Fibroblast of skin of right quadriceps (primary cell): ENCODE data around the gene PRMT7.

Experiments used
- DNase-seq: peaks from one replicate; pipeline ENCODE4 v3.0.0-alpha.2; 2013

PRMT7 gene

DNA sequence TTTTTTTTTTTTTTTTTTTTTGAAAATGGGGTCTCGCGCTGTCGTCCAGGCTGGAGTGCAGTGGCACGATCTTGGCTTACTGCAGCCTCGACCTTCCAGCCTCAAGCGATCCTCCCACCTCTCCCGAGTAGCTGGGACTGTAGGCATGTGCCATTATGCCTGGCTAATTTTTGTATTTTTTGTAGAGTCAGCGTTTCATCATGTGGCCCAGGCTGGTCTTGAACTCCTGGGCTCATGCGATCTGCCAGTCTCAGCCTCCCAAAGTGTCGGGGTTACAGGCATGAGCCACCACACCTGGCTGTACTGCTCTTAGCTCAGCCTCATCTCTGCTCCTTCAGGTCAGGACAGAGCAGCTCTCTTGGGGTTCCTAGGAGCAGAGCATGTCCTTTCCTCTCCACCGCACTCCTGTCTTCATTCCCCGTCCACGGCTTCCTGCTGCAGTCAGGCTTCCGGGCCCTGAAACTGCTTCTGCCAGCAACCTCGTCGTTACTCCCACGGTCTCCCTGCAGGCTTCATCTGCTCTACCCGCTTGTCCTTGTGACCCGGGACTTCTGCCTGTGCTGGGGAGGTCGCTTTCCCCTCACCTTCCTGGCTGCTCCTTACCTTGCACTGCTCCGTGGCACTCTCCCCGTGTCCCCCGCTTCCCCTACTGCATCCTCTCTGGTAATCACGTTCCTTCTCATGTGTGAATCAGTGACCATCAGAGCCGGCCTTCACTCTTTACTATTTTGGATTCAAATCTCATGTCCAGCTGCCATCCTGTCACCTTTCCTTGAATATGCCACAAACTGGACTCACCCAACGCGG, 38.0 kb downstream of the PRMT7 start:
- no peak for DNase-seq

DNA sequence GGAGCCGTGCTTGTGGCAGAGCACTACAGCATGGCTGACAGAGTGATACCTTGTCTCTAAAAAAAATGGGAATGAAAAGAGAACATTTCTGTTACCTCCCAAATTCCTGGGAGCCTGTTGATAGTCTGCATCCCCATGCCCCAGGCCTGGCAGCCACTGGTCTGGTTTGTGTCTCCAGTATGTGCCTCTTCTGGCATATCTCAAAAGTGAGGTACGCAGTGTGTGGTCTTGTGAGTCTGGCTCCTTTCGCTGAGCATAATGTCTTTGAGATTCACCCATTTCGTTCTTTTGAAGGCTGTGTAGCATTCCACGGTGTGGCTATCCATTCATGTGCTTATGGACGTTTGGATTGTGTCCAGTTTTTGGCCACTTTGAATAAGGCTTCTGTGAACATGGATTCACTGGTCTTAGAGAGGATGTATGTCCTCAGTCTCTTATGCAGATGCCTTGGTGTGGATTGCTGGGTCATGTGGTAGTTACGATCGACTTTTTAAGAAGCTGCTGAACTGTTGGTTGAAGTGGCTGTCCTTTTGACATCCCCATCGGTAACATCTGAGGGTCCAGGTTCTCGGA, 39.1 kb downstream of the PRMT7 start:
- DNase-seq, result no peak

DNA sequence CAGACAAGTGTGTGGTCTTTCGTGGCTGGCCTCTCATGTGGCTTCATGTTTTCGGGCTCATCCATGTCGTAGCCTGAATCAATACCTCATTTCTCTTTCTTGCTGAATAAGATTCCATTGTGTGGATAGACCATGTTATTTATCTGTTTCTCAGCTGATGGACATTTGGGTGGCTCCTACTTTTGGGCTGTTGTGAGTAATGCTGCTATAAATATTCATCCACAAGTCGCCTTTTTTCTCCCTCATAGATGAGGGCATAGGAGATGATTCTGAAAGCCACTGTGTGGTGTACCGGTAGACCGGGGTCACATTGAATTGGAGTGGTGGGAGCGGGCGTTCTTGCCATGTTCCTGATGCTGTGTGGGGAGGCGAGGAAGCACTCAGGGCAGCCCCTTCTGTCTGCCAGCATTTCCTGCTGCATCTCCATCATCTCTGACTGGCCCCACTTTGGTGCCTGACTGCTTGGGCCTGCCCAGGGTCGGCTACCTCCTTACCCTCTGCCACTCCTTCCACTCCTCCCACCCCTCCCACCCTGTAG, 40.1 kb downstream of the PRMT7 start:
- DNase-seq, result no peak

DNA sequence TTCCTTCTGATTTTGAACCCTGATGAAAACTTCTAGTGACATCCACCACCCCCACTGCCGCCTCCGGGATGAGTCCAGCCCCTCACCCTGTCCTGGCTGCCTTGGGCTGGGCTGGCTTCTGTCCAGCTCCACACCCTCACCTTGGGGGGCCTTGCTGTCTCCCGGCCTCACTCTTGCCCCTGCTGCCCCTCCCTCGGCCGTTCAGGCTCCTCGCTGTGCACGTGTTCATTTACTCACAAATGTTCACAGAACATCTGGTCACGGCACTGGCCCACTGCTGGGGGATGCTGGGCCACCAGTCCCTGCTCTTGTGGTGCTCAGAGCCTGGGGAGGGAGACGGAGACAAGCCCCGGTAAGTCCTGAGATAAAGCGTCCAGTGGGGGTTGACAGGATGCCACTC, 40.6 kb downstream of the PRMT7 start:
- no peak for DNase-seq

DNA sequence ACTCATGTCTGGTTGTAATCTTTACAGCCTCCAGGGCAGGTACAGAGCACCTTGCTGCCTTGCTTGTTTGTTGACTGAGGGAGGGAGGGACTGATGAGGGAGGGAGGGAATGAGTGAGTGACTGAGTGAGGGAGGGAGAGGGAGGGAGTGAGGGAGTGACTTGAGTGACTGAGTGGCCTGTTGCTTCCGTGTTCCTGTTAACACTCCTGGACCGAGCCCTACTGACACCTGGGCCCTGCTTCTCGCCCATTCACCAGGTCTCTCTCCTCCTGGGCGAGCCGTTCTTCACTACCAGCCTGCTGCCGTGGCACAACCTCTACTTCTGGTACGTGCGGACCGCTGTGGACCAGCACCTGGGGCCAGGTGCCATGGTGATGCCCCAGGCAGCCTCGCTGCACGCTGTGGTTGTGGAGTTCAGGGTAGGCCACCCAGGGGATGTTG, 41.2 kb downstream of the PRMT7 start:
- DNase-seq, result no peak

DNA sequence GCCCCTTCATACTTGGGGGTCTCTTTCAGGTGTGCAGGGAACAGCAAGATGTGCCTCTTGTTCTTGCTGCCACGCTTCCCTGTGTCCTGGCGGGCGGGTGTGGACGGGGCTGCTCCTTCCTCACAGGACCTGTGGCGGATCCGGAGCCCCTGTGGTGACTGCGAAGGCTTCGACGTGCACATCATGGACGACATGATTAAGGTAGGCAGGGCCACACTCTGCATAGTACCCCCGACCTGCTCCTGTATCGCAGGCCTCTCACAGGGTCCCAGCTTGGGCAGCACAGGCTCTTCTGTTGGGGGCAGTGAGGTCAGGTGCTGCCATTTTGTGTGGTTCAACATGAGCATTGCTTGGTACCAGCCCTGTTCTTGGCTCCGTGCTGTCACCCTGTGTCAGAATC, 42.5 kb downstream of the PRMT7 start:
- no peak for DNase-seq

DNA sequence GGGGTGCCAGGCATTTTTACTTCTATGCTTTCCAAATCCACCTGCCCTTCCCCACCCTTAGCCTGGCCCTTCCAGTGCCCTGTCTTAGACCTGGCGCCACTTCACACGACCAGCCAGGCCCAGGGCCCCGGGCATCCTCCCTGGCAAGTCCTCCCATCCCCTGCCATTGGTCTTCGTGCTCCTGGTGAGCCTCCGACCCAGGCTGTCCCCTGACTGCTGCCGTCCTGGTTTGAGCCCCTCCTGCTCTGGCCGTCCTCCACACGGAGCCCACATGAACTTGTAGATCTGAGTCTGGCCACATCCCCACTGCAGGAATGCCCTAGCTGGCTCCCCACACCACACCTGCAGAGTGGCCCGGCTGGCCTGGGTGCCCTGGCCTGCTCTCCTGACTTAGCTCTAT, 44.0 kb downstream of the PRMT7 start:
- DNase-seq, result no peak

DNA sequence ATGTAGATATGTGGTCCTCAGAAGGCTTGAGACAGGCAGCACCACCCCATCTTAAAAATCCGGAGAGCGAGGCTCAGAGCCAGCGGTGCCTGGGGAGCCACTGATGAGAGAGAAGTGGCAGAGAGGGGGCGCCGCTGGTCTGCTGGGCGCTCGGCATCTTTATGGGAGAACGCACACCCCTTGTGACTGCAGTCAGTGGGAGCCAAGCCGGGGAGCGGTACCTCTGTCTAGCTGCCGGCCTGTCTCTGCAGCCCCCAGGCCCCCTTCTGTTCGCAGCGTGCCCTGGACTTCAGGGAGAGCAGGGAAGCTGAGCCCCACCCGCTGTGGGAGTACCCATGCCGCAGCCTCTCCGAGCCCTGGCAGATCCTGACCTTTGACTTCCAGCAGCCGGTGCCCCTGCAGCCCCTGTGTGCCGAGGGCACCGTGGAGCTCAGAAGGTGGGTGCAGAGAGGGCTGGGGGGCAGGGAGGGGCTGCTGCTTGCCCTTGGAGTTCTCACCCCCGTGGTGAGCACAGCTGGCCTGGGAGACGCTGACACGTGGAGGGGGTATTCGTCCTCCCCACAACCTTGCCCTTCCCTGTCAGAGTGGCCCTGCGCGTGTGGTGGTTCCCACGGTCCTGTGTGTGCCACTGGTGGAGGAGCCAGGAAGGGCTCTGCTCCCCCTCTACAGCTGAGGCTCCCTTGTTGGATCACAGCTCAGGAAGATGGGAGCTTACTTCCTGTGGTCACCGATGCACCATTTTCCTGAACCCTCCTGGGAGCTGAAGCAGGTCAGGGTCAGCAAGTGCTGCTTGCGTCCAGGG, 44.8 kb downstream of the PRMT7 start:
- DNase-seq, result no peak

DNA sequence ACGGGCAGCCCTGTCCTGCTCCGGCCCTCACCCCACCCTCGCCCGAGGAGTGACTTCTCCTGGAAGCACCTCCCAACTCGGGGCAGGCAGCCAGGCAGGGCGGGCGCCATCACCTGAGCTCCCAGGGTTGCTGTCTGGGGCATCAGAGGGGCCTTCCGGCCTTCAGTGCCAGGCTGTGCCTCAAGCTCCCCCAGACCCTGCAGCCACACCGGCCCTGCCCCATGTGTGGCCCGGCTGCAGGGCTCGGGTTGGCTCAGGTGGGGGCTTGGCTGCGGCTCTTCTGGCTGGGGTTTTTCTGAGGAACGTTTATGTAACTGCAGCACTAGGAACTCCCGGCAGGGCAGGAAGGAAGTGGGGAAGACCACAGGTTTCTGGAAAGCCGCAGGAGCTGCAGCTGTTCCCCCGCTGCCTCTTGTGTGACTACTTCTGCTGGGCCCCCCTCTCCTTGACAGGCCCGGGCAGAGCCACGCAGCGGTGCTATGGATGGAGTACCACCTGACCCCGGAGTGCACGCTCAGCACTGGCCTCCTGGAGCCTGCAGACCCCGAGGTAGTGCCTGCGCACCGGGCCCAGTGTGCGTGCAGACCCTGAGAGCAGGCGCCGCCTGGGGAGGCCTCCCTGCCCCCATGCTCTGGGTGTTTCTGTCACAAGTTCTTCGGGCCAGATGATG, 45.6 kb downstream of the PRMT7 start:
- DNase-seq, result peak; percentile 15

DNA sequence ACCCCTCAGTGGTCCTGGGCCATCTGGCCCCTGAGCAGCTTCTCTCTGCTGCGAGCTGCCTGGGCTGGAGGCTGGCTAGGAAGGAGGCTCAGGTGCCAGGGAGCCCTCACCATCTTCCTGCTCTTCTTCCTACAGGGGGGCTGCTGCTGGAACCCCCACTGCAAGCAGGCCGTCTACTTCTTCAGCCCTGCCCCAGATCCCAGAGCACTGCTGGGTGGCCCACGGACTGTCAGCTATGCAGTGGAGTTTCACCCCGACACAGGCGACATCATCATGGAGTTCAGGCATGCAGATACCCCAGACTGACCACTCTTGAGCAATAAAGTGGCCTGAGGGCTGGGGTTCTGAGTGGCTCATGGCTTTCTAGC, 46.1 kb downstream of the PRMT7 start:
- DNase-seq, result no peak

DNA sequence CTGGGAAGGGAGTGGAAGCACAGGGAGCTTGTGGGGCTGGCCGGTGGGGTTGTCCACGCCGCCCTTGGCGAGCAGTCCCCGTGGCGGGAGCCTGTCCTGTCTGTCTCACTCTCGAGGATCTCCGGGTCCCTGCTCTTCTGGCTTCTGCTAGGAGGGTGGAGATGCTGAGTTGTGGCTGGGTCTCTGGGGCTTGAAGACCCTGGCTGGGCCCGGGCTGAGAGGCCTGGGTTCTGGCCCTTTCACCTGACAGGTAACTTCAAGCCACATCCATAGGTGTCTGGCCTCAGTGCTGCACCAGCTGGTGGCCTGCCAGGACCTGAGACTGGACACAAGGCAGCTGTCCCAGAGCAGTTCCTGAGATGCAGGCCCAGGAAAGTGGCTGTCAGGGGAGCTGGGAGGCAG, 46.7 kb downstream of the PRMT7 start:
- no peak for DNase-seq

DNA sequence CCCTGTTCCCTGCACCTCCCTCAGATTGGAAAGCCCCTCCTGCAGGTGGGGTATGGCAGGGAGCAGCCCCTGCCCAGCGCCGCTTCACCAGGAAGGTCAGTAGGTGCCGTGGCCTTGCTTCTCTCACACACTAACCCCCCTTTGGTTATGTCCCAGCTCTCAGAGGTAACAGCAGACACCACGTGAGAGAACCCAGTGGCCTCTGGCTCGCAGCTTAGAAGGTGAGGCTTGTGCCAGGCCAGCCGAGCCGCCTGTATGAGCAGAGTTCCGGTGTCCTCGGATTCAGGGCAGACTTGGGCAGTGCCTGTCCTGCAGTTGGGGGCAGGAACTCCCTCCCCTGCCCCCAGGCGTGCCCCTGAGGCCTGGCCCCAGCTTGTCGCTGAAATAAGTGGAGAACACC, 47.1 kb downstream of the PRMT7 start:
- no peak for DNase-seq

DNA sequence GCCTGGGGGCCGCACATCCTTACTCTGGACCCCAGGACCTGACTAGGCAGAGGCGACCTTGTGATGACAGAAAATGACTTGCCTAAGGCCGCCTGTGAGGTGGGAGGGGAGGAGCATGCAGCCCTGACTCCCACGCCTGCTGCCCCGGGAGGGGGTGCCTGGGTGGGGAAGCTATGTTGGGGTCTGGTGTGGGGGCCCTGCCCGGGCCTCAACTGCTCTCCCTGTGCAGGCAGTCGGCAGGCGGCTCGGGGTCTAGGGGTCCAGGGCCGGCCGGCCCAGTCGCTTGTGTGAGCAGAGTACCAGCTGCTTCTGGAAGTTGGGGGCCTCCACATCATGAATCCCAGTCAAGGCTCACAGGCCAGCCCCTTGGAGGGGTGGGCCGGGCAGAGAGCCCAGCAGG, 48.1 kb downstream of the PRMT7 start:
- no peak for DNase-seq

DNA sequence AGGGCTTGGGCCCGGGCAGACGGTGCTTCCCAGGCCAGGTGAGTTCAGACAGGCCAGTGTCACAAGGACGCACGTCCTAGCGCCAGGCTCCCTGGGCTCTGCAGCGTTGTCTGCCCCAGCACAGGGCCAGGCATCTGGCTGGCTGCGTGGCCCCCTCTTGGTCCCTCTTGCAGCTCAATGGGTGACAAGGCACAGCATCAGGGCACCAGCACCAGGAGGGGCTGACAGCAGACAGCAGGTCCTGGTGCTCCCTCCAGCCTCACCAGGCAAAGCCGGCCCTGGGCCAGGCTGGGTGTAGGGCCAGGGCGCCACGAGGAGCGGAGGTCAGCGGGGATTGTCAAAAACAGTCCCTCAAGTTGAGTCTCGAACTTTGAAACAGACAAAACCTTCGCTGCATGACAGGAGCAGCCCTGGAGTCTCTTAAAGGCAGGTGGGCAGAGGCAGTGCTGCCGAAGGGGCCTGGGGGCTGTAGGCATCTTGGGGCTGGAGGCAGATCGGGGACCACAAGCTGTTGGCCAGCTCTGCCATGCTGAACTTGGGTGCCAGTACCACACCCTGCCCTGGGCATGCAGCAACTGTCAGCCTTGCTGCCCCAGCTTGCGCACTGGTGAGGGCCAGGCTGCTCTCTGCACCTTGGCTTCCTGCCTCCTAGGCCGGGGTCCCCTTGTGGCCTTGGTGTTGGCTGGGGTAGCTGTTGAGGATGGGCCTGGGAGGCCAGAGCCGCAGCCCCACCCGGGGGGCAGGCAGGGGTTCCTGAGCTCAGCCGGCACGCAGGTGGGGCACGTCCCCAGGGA, 48.8 kb downstream of the PRMT7 start:
- no peak for DNase-seq

DNA sequence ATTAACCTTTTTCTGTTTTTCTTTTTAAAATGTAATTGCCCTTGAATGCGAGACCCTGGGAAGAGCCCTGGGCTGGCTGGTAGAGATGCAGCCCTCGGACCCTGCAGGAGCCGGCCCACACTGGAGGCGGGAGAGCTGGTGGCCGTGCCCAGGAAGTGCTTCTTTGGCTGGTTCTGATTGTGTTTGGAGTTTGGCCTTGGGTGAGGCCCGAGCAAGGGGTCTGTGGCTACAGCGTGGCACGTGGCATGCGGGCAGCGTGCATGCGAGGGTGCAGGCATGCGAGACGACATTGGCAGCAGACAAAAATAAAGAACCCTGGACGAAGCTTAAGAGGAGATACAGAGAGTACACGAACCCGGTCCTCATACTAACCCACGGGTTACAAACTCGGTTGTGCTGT, 49.7 kb downstream of the PRMT7 start:
- DNase-seq, result no peak

DNA sequence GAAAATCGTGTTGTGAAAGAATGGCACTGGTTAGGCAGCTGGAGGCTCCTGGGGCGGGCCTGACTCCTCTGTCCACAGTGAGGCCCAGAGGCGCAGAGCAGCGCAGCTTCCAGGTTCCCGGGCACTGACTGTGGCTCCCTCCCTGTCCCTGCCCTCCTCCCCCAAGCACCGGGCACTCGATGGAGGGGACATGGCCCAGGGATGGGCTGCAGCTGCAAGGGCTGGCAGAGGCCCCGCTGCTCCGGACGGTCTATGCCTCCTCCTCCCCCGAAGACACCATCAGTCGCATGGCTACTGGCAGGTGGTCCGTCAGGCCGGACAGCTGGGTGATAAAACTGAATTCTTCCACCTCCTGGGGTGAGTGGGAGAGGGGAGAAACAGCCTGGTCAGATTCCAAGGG, 50.1 kb downstream of the PRMT7 start:
- DNase-seq, result no peak

DNA sequence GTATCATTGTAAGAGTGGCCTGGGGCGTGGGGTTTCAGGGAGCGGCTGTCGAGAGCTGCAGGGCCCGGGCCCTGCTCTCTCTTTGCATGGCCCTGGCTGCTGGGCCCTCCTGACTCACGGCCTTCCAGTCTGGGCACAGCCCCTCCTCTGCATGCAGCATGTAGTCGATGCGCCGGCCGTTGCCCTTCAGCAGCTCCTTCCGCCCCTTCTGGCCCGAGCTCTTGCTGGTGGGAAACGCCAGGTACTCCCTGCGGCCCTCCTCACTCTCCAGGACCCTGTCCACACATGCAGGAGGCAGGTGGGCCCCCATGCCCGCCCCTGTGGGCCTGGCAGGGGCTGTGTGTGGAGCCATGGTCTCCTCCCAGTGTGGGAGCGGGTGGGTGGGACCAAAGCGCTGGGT, 50.7 kb downstream of the PRMT7 start:
- DNase-seq, result no peak

DNA sequence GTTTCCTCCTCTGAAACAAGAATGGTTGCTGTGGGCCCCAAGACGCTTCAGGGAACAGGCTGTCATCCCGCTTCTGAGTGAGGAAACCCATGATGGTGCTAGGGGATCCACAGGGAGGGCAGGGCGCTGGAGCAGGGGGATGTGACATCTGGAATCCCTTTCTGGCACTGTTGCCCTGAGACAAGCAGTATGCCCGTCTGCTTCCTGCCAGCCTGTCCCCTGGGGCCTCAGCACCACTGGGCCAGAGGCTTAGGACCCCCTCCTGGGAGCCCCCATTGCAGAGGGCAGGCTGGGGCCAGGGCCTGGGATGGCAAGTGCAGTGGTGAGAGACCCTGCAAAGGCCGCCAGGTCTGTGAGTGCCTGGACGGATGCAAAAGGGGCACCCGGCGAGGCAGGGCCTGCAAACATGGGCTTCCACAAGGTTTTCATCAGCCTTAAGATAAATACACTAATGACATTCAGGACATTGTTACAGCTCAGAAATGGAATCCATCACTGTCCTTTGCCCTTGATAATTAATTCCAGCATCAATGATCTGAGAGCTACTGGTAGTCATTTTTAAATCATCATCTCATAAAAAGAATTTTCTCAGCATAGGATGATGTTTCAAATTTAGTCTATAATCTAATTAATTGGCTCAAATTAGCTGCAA, 51.6 kb downstream of the PRMT7 start:
- DNase-seq, result no peak

DNA sequence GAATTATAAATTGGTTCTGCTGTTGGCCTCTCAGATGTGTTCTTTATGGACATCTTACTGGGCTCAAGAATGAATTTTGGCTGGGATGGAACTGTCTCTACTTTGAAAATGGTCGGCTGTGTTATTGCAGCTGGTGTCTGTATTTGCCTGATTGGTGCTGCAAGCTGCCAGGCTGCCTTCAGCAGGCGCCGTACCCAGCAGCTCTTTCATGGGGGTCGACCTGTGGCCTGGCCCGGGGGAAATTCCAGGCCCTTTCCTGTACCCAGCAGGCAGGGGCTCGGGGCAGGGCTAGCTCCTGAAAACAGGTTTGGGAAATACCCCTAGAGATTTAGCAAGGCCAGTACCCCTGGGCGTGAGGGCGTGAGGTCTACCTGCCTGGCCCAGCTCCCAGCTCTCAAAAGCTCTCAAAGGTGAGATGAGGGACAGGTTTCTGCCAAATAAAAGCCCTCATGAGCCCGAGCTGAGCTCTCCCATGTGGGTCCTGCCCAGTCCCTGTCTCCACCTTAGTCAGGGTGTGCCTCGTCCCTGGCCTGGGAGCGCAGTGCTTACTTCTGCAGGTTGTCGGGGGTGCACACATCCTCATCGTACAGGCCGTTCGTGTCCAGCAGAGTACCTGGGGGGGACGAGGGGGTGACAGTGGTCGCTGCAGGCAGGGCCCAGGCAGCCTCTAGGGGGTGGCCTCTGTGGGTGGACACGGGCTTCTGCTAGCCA, 52.3 kb downstream of the PRMT7 start:
- DNase-seq, result no peak

DNA sequence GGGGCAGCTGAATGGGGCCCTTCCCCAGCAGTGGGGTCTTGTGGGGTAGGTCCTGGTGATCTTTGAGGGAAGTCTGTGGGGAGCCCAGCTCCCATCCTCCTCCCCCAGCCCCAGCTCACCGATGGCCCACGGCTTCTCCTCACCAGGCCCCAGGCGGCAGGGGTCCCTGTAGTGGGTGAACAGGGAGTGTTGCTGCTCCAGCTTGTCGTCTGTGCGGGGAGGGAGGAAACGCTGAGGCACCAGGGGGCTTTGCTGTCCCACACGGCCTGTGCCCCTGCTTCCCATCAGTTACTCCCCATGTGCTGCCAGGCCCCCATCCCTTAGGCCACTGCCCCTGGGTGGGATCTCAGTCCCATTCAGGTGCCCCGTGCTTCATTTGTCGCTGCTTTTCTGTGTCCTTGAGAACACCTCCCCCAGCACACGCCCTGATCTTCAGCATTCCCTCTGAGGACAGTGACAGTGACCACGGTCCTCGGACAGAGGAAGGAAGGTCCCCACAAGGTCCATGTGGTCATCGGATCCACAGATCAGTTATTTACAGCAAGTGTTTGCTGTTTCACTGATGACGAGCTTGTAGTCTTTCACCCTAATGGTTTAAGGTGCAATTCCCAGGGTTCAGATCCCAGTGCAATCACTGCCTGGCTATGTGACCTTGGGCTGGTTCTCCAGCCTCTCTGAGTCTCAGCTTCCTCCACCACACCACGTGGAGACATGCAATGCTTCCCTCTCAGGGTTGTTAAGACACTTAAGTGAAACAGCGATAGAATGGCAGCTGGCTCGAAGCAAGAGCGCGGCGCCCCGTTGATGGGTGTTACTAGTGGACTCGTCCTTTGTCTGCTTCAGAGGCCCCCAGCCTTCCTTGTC, 53.1 kb downstream of the PRMT7 start:
- no peak for DNase-seq
